Measurements from ENCODE around the gene OR4D9.
"Not testable (repeated sequence)": the region's sequence is repeated elsewhere in the genome, so short reads cannot be mapped to it uniquely, and the experiment has no call there.

OR4D9 gene

GRCh38 chr11:59543713-59544112 lies 32.4 kb downstream of the OR4D9 start:
- not testable (repeated sequence) for H3K27me3 Mint-ChIP-seq, H3K27ac Mint-ChIP-seq, H3K4me3 Mint-ChIP-seq, H3K4me1 Mint-ChIP-seq, ATAC-seq, DNase-seq, H3K9me3 Mint-ChIP-seq

- Mint-ChIP-seq H3K27ac (peak overlapping the region in 1 of 2 donors; percentile 28), H3K4me3 (no peak overlapping the region), H3K9me3 (no peaks in the 10 kb centered on the region), H3K4me1 (peaks cover 12% of the 10 kb centered on the region), H3K27me3 (no peaks in the 10 kb centered on the region)
- DNase-seq (no peak), ATAC-seq (no peak)
Observed at GRCh38 chr11:59544869-59545178, 33.5 kb downstream of the OR4D9 start.

GRCh38 chr11:59545179-59546020 lies 34.1 kb downstream of the OR4D9 start:
- DNase-seq (no peak), ATAC-seq (no peak)
- Mint-ChIP-seq H3K9me3 (no peaks in the 10 kb centered on the region), H3K27ac (no peak overlapping the region), H3K4me1 (peaks cover 14% of the 10 kb centered on the region), H3K4me3 (no peak overlapping the region), H3K27me3 (no peaks in the 10 kb centered on the region)

- H3K27ac Mint-ChIP-seq, ATAC-seq, H3K9me3 Mint-ChIP-seq, DNase-seq, H3K4me3 Mint-ChIP-seq, H3K27me3 Mint-ChIP-seq: not testable (repeated sequence)
- peaks cover 28% of the 10 kb centered on the region for H3K4me1 Mint-ChIP-seq
Observed at GRCh38 chr11:59547605-59548308, 36.4 kb downstream of the OR4D9 start.

GRCh38 chr11:59548309-59548656 lies 36.9 kb downstream of the OR4D9 start:
- no peaks in the 10 kb centered on the region for H3K9me3 Mint-ChIP-seq
- DNase-seq, result no peak
- no peak for ATAC-seq
- no peaks in the 10 kb centered on the region for H3K27me3 Mint-ChIP-seq
- H3K27ac Mint-ChIP-seq, result no peak overlapping the region
- H3K4me3 Mint-ChIP-seq, result no peak overlapping the region
- H3K4me1 Mint-ChIP-seq, result peaks cover 28% of the 10 kb centered on the region

- no peaks in the 10 kb centered on the region for H3K27me3 Mint-ChIP-seq
- ATAC-seq (peak; percentile 96), DNase-seq (peak; percentile 93 to 96)
- peaks cover 31% of the 10 kb centered on the region for H3K4me1 Mint-ChIP-seq
- H3K27ac Mint-ChIP-seq, result peak overlapping the region; percentile 93 to 99
- H3K4me3 Mint-ChIP-seq, result peak overlapping the region; percentile 82 to 86
- no peaks in the 10 kb centered on the region for H3K9me3 Mint-ChIP-seq
Observed at GRCh38 chr11:59550368-59550841, 39.1 kb downstream of the OR4D9 start.

GRCh38 chr11:59550842-59551658 lies 39.7 kb downstream of the OR4D9 start:
- Mint-ChIP-seq H3K27me3 (no peaks in the 10 kb centered on the region), H3K9me3 (no peaks in the 10 kb centered on the region), H3K4me3 (peak overlapping the region; percentile 82 to 86), H3K27ac (peak overlapping the region; percentile 93 to 99), H3K4me1 (peaks cover 37% of the 10 kb centered on the region)
- DNase-seq (peak; percentile 83), ATAC-seq (peak; percentile 60)

GRCh38 chr11:59551659-59552521 lies 40.6 kb downstream of the OR4D9 start:
- Mint-ChIP-seq H3K4me1 (peaks cover 45% of the 10 kb centered on the region), H3K9me3 (no peaks in the 10 kb centered on the region), H3K27ac (peak overlapping the region; percentile 93 to 99), H3K4me3 (peak overlapping the region; percentile 35 to 82), H3K27me3 (no peaks in the 10 kb centered on the region)
- ATAC-seq (no peak), DNase-seq (no peak)

GRCh38 chr11:59552844-59553243 lies 41.5 kb downstream of the OR4D9 start:
- no peak for ATAC-seq
- no peak for DNase-seq
- no peaks in the 10 kb centered on the region for H3K27me3 Mint-ChIP-seq
- H3K27ac Mint-ChIP-seq, result no peak overlapping the region
- no peak overlapping the region for H3K4me3 Mint-ChIP-seq
- no peaks in the 10 kb centered on the region for H3K9me3 Mint-ChIP-seq
- H3K4me1 Mint-ChIP-seq, result peaks cover 53% of the 10 kb centered on the region

- H3K27me3 Mint-ChIP-seq, result no peaks in the 10 kb centered on the region
- H3K27ac Mint-ChIP-seq, result no peak overlapping the region
- DNase-seq (no peak), ATAC-seq (no peak)
- H3K4me3 Mint-ChIP-seq, result no peak overlapping the region
- H3K9me3 Mint-ChIP-seq, result no peaks in the 10 kb centered on the region
- H3K4me1 Mint-ChIP-seq, result peaks cover 58% of the 10 kb centered on the region
Observed at GRCh38 chr11:59553323-59553722, 42.0 kb downstream of the OR4D9 start.

GRCh38 chr11:59555601-59556114 lies 44.3 kb downstream of the OR4D9 start:
- no peaks in the 10 kb centered on the region for H3K9me3 Mint-ChIP-seq
- H3K27ac Mint-ChIP-seq, result peak overlapping the region in 1 of 2 donors; percentile 98
- DNase-seq (no peak), ATAC-seq (no peak)
- H3K4me1 Mint-ChIP-seq, result peaks cover 64% of the 10 kb centered on the region
- peak overlapping the region; percentile 83 to 89 for H3K4me3 Mint-ChIP-seq
- no peaks in the 10 kb centered on the region for H3K27me3 Mint-ChIP-seq

- Mint-ChIP-seq H3K9me3 (no peaks in the 10 kb centered on the region), H3K27me3 (no peaks in the 10 kb centered on the region), H3K4me1 (peaks cover 63% of the 10 kb centered on the region), H3K4me3 (peak overlapping the region; percentile 83 to 89), H3K27ac (peak overlapping the region; percentile 55 to 98)
- DNase-seq, result peak; percentile 73 to 85
- ATAC-seq, result peak; percentile 58
Observed at GRCh38 chr11:59556115-59556916, 45.0 kb downstream of the OR4D9 start.

GRCh38 chr11:59556917-59557348 lies 45.6 kb downstream of the OR4D9 start:
- Mint-ChIP-seq H3K9me3 (no peaks in the 10 kb centered on the region), H3K4me3 (peak overlapping the region; percentile 83 to 89), H3K27ac (peak overlapping the region; percentile 64 to 97), H3K4me1 (peaks cover 66% of the 10 kb centered on the region), H3K27me3 (no peaks in the 10 kb centered on the region)
- DNase-seq (peak in 1 of 2 donors; percentile 49), ATAC-seq (peak; percentile 47)

GRCh38 chr11:59558270-59558643 lies 46.9 kb downstream of the OR4D9 start:
- H3K27me3 Mint-ChIP-seq, result no peaks in the 10 kb centered on the region
- no peaks in the 10 kb centered on the region for H3K9me3 Mint-ChIP-seq
- ATAC-seq (no peak), DNase-seq (no peak)
- peaks cover 72% of the 10 kb centered on the region for H3K4me1 Mint-ChIP-seq
- peak overlapping the region in 1 of 2 donors; percentile 97 for H3K27ac Mint-ChIP-seq
- peak overlapping the region; percentile 83 to 89 for H3K4me3 Mint-ChIP-seq

Data from stimulated activated naive CD8-positive, alpha-beta T cell treated with anti-CD3 and anti-CD28 coated beads, Interleukin-15, amount 100 ng/mL, for 72 hours (primary cell).